ENCODE results near the gene RAP1GAP2.
"Not testable (repeated sequence)": the region's sequence is repeated elsewhere in the genome, so short reads cannot be mapped to it uniquely, and the experiment has no call there.

Gene RAP1GAP2

DNA sequence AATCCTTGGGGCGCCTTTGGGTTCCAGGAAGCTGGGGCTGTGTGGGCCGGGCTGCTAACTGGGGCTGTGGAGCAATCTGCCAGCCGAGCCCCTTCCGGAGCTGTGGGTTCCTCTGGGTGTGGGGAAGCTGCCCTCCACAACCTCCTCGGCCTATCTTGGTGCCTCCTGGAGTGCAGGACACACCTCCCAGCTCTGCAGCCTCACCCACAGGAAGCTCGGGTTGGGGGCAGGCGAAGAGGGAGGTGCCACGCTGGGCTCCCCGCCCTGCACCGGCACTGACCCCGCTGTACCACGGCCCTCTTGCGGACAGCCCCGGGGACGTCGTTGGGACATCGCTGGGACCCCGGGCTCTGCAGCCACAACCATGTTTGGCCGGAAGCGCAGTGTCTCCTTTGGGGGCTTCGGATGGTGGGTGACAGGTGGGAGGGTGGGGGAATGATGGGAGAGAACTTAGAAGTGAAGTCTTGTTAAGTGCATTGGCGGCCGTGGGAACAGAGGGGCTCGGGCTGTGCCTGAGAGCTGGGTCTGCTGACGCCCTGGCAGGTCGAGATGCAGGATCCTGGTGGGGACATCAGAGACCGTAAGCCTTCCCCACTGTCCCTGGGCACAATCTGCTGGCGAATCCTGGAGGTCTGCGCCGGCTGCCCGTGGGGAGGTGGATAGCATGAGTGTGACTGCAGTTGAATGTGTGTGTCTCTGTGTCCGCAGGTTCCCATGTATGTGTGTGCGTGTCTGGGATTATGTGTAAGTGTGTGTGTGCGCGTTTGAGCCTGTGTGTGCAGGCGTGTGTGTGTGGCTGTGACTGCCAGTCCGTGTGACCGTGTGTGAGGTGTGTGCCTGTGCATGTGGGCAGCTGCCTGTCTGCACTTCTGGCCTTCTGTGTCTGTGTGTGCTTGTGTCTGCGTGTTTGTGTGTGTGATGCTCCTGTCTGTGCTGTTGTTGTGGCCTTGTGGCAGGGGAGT, at the start of gene RAP1GAP2:
Gene RAP1GAP2 (plus strand): TSS at position 275 of the 962 bp plus-strand sequence. CDS start 90 bp downstream, at position 365.
- peak; percentile 39 to 49 for DNase-seq (ENCODE audit: low read depth in 1 of 2, low spot score in 1 of 2)

- DNase-seq (ENCODE audit: low read depth in 1 of 2, low spot score in 1 of 2) = no peak
Observed at GRCh38 chr17:2749058-2749783, 47.0 kb upstream of the RAP1GAP2 start, which contains the start of gene CCDC92B. Gene CCDC92B, minus strand, starts transcription at chr17:2749652. Its CDS starts 14,507 bp downstream, at chr17:2735145.

GRCh38 chr17:2749784-2750181, 46.5 kb upstream of the RAP1GAP2 start:
- DNase-seq (ENCODE audit: low read depth in 1 of 2, low spot score in 1 of 2) = peak; percentile 48 to 64

DNA sequence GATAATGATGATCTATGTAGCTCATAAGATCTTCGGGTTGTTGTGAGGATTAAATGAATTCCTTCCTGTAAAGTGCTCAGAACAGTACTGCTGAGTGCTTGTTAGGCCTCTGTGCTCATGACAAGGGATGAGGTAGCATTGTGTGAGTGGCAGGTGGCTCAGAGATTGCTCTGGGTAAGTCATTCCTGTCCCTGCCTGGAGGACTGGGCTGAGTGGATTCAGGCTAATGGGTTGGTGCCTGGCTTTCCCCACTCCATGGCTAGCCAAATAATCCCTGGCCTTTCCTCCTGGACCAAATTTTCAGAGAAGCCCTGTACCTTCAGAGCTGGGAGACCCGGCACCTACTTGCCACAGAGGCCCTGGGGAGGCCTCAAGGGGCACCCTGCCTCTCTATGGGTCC, 45.5 kb upstream of the RAP1GAP2 start:
- no peak for DNase-seq (ENCODE audit: low read depth in 1 of 2, low spot score in 1 of 2)

GRCh38 chr17:2751491-2751890, 44.7 kb upstream of the RAP1GAP2 start:
- no peak for DNase-seq (ENCODE audit: low read depth in 1 of 2, low spot score in 1 of 2)

DNA sequence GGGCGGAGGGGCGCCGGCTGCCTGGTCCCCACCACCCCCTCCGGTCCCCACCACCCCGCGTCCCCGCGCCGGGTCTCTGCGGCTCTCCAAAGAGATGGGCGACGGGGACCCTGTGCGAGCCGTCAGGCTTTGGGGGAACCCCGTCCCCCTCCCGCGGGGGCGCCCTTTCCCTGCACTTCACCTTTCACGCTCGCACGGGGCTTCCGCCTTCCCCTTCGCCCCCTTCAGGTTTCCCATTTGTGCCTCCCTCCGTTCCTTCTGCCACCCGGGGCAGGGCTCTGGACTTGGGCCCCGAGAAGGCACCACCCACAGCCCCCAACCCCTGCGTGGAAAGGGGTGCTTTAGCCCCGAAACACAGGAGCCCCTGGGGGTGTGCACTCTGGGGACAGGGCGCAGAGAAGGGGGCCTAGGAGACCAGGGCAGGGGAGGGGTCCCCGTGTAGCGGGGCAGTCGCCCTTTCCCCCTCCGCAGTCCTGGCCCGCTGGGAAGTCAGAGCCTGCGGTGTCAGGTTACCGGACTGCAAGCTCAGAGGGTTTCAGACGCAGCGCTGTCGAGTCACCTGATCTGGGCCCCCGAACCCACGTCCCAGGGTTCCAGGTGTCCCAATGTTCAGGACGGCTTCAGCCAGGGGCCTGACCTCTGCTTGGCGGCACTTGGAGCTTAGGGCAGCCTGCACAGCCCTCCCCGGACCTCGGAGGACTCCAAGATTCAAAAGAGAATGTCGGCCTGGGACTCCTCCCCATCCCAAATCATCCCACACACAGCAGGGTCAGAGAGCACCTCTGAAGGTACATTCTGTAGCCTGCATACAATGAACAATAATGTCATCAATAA, 40.1 kb upstream of the RAP1GAP2 start:
- DNase-seq (ENCODE audit: low read depth in 1 of 2, low spot score in 1 of 2) = no peak

GRCh38 chr17:2758870-2759269, 37.4 kb upstream of the RAP1GAP2 start:
- DNase-seq (ENCODE audit: low read depth in 1 of 2, low spot score in 1 of 2) = no peak

- DNase-seq (ENCODE audit: low read depth in 1 of 2, low spot score in 1 of 2) = no peak
Observed at GRCh38 chr17:2770129-2770528, 26.1 kb upstream of the RAP1GAP2 start.

- no peak for DNase-seq (ENCODE audit: low read depth in 1 of 2, low spot score in 1 of 2)
Observed at GRCh38 chr17:2775206-2775605, 21.0 kb upstream of the RAP1GAP2 start.

DNA sequence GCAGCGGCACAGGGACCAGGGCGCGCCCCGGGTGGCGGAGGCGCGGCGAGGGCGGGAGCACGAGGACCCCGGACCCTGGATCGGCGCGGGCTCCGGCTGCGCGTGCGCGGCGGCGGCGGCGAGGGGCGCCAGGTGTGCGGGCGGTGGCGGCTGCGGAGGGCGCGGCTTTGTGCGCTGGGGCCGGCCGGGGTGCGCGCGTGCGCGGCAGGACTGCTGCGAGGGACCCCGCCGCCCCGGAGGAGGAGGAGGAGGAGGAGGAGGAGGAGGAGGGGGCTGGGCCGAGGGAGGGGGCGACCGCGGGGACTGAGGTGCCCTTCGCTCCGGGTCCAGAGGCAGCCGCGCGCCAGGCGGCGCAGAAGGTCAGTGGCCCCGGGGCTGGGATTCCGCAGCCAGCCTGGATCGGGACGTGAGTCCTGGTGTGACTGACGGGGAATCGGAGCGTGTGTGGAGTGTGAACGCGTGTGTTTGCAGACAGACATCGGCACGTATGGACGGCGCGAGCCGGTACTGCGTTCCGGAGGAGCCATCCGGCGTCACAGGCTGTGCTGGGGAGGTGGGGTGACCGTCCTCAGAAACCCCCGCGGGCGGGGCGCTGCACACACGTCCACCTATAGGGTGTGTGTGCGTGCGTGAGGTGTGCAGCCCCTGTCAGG, 19.5 kb upstream of the RAP1GAP2 start:
- no peak for DNase-seq (ENCODE audit: low read depth in 1 of 2, low spot score in 1 of 2)

GRCh38 chr17:2777242-2777867, 18.9 kb upstream of the RAP1GAP2 start:
- DNase-seq (ENCODE audit: low read depth in 1 of 2, low spot score in 1 of 2) = no peak

- DNase-seq (ENCODE audit: low read depth in 1 of 2, low spot score in 1 of 2) = no peak
Observed at GRCh38 chr17:2778489-2778888, 17.7 kb upstream of the RAP1GAP2 start.

GRCh38 chr17:2779545-2779944, 16.7 kb upstream of the RAP1GAP2 start:
- no peak for DNase-seq (ENCODE audit: low read depth in 1 of 2, low spot score in 1 of 2)

GRCh38 chr17:2780256-2780655, 16.0 kb upstream of the RAP1GAP2 start:
- DNase-seq (ENCODE audit: low read depth in 1 of 2, low spot score in 1 of 2) = no peak

DNA sequence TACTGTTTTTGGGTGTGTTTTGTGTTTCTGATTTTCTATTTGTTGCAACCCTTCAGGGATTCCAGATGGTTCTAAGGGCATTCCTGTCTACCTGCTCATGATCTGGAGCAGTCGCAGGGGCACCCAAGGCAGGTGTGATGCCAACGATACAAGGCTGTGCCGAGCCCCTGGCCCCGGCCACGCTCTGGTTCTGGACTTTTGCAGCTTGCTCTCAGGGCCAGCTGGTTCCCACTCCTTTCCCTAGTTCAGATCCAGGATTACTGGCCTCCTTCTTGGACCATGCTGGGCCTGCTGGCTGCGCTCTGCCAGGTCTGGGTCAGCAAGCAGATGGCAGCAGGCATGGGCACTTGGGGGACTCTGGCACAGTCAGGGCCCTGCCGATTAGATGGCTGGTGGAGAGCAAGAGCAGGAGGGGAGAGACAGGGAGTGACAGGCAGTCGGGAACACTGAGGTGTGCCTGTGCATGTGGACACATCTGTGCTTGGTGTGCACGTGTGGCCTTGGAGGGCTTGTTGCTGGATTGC, 15.2 kb upstream of the RAP1GAP2 start:
- DNase-seq (ENCODE audit: low read depth in 1 of 2, low spot score in 1 of 2) = no peak

DNA sequence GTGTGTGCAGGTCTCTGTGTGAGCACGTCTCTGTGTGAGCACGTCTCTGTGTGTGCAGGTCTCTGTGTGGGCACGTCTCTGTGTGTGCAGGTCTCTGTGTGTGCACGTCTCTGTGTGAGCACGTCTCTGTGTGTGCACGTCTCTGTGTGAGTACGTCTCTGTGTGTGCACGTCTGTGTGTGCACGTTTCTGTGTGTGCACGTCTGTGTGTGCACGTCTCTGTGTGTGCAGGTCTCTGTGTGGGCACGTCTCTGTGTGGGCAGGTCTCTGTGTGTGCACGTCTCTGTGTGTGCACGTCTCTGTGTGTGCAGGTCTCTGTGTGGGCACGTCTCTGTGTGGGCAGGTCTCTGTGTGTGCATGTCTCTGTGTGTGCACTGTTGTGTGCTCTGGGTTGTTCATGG, 14.6 kb upstream of the RAP1GAP2 start:
- not testable (repeated sequence) for DNase-seq (ENCODE audit: low read depth in 1 of 2, low spot score in 1 of 2)

GRCh38 chr17:2782055-2782454, 14.2 kb upstream of the RAP1GAP2 start:
- no peak for DNase-seq (ENCODE audit: low read depth in 1 of 2, low spot score in 1 of 2)

- DNase-seq (ENCODE audit: low read depth in 1 of 2, low spot score in 1 of 2) = no peak
Observed at GRCh38 chr17:2783310-2784030, 12.8 kb upstream of the RAP1GAP2 start.

DNA sequence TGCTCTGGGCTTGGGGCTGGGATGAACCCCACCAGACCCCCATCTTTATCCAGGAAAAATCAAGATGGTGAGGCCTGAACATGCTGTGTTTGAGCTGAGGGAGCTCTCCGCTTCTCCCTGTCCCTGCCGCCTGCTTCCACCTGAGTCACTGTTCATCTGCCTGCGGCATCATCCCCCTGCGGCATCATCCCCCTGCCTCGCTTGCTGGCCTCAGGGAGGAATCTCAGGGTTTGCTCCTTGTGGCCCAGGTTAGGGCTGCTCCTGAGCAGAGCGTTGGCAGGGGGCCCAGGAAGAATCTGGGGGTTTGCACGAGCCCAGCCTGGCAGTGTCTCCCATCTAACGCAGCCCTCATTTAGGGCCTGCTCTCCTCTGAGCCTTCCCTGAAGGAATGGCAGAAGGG, 11.4 kb upstream of the RAP1GAP2 start:
- DNase-seq (ENCODE audit: low read depth in 1 of 2, low spot score in 1 of 2) = no peak
